ELR (cell line): Measurements from ENCODE around the gene RARRES1.

Experiments
- DNase-seq: peaks from one replicate; pipeline ENCODE4 v3.0.0-alpha.2; 2015; ENCODE audit warnings: low read depth

RARRES1 gene

DNA sequence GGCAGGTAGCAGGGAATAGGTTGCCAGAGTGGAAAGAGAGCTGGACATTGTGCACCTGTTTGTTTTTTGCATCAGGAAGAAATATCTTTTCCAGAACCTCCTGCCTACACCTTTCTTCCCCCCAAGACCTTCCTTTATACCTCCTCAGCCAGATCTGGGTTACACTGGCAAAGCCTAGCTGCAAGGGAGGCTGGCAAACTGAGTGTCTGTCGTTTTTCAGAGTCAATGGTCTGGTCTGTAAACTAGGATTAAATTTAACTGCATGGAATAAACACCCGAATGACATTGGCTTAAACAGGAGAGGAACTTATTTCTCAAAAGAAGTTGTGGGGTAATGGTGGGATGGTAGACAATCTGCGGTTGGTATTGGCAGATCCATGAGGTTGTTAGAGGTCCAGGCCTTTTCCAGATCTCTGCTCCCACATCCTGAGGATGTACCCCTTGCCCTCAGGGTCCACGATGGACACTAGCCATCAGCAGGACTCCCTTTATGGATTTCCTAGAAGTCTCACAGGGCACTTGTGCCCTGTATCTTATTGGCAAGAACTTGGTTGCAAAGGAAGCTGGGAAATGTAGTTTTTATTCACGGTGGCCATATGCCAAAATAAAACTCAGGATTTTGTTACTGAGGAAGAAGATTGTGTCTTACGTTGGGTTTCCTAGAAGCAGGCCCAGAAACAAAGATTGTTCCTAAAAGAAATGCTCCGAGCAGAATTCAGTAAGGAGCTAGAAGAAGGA, 3.2 kb upstream of the RARRES1 start:
- no peak for DNase-seq

DNA sequence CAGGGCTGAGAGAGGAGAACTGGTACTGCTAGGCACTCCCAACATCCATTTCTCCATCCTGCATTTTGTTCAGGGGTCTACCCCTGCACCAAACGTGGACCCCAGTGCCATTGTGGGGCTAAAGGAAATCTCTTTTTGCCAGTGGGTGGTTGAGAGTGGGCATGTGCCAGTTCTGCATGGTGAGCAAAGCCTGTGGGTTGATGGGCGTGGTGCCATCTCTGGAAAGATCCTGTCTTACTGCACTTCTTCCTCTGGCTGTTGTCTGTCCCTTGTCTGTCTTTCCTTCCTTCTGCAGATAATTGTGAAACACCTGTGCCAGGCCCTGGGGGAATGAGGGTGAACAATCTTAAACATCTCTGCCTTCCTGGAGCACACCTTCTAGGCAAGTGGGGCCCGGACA, 1.4 kb upstream of the RARRES1 start:
- DNase-seq: no peak

DNA sequence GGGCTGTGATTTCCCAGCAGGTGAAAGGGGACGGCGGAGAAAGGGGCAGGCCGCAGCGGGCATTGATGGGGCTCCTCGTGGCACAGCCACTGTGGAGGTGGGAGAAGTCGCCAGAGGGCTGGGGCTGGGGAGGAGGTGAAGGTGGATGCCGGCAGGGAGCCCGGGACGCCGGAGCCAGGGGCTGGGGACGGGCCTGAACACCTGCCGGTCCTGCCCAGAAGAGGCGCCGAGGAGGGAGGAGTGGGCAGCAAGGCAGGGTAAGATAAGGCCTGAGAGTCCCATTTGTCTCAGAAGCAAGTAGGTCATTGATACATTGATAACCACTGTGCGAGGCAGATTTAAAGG, 571 bp upstream of the RARRES1 start:
- no peak for DNase-seq

DNA sequence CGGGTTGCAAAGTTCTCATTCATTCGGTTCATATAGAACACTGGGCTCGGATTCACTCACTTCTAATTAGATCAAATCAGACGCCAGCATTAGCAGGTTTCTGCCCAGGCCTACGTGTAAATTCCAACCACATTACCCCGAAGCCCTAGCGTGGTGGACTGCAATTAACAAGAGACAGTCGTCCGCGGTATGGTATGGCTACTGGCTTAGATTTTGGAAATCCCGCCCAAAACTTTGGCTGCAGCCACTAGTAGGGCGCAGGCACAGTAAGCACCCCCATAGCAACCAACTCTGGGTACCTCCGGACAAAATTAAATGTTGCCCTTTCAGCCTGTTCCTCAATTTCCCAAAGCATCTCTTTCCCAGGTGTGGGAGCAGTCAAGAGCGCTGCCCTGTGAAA, 771 bp downstream of the RARRES1 start:
- no peak for DNase-seq

DNA sequence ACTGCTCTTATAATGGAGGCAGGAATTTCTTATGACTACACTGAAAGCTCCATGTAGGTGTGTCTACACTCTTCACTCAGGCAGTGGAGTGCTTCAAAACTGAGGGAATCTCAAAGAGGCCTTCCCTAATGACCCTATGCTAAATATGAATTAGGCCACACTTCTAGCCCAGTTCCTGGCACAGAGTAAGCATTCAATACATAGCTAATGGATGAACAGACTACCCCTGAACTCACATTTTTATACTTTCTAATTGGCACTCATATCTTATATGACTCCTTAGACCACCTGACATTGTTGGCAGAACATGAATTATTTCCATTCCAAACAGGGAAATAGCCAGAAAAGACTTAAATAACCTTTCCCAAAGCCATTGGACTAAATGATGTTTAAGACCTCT, 3.4 kb downstream of the RARRES1 start:
- DNase-seq: no peak

DNA sequence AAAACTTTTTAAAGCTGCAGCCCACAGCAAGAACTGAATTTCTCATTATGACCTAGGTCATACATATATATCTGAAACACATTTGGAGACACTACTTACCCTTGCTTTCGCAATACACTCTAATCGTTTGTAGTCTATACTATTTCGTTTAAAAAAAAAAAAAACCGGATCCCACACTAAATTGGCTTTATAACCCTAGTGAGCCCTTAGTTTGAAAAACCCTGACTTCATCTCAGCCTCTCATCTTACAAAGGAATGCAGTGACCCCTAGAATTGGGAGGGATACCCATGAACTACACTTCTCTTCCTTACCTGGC, 4.2 kb downstream of the RARRES1 start:
- no peak for DNase-seq

DNA sequence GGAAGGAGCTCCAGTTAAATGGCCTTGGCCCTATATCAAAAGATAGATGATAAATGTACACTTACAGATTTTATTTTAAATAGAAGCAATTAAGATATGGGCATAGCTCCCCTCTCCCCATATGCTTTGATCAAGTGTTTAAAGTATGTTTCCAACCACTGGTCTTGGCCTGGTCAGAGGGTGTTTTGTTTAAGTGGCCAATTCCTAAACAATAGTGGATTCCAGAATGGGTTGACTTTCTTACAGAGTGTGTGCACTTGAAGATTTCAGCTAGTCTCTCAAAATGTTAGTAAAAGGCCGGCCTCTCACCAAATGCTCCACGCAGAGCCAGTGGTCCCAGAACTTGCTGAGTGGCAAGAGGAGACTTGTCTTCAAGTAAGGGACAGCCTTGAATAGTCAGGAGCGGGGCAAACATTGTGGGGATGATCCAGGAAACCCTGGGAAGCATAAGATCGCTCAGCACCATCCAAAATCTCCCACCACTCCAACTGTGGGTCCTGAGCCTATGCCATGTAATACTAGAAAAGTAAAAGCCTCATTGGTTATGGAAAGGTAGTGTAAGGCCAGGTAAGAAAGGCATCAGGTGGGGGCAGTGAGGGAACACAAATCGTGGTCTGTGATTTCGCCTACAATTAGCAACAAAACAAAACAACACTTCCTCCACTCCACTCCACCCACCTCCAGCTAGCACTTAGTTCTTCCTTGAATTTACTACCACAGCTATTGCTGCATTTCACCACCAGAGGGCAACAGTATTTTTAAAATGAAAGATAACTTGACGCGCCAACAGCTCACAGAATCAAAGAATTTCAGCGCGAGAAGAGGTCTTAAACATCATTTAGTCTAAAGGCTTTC, 4.8 kb downstream of the RARRES1 start:
- peak; percentile 85 for DNase-seq

DNA sequence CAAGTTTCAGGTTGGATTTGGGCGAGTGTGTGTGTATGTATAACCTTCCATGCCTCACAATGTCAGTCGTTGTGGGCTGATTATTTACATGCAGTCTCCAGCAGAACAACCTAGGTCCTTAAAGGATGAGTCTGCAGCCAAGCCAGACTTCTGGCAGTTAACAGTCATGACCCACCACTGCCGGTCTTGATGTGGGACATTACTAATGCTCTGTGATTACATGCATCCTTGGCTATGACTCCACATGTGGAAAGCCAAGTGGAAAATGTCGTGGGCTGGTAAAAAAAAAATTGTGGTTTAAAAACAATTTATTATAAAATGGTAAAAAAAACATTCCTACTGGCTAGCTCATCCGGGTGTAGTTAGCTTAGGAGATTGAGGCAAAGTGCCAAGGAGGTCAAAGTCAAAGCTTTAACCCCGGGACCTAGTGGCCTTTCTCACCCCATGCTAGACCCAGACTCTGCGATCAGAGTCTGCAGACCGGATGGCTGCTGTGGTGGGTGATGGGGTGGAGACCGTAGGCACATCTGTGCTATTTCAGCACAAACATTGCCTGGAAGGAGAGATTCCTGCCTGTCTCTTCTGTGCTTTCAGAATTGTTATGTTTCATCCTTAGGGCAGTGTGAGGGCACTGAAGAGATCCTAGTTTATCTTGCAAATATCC, 6.8 kb downstream of the RARRES1 start:
- peak; percentile 97 for DNase-seq

DNA sequence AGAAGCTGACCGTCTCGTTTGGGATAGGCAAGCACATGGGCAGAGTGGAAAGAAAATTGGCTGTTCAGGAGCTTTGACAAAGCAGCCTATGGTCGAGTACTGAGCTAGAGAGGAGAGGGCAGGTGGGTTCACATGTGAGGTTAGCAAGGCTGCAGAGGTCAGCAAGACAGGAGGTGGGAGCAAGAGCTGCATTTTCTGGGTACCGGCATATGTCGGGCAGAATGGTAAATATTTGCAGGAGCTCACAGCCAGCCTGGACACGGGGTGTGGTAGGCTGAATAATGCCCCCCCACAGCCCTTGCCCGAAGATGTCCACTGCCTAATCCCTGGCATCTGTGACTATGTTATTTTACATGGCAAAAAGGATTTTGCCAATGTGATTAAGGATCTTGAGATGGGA, 8.3 kb downstream of the RARRES1 start:
- DNase-seq: no peak

DNA sequence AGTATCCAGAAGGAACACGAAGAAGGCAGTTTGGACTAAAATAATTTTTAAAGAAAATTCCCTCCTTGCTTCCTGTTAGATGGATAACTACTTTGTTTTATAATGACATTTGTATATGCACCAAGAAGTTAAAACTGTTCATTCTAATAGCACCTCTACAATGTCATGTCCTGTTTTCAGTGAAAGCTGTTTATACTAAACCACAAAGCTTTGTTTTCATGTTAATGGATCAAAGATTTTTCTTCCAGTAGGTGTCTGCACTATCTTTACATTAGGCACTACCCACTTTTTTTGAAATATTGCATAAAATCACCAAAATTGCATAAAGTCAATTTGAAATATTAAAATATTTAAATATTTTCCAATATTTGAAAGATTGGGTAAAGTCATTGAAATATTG, 10.1 kb downstream of the RARRES1 start:
- DNase-seq: no peak

DNA sequence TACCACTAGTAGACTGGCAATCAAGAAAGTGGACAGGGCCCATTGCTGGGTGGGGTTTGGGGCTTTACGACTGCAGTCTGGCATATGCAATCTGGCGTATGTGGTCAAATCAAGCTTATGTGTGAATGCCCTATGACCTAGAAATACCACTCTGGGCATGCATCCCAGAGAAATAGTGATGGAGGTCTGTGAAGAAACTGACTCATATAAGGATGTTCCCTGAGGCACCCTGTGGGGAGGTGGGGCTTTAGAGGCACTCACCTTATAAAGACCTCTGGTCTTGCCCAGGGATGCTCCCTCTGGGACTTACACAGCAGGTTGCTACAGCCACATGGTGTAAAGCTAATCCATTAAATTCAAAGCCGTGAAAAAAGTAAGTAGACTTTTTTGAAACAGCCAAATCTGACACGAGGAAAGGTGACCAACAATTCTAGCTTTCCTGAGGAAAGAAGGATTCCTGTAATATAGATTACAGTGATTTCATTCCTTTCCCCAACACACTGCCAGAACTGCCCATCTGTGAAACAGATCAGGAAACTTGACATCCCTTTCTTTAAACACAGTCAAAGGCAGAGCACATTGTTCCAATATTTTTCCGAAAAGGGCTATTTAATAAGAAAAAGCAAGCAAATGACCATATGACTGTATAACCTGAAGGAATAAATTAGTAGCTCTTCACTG, 13.6 kb downstream of the RARRES1 start:
- peak; percentile 95 for DNase-seq

DNA sequence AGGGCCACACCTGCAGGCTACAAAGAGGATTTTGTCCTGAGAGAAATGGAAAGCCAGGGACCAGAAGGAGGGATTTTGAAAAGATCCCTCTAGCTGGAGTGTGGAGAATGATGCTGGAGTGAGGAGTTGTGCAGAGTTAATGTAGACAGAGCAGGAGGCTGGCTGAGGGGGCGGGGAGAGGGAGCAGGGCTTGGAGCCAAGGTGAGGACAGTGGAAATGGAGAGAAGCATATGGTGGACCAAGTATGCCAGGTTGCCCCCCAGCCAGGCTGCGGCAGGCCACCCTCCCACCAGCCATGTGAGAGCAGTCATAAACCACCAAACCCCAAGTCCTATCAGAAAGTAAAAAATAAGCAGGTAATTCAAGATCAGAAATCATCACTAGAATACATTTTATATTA, 14.7 kb downstream of the RARRES1 start:
- DNase-seq: no peak

DNA sequence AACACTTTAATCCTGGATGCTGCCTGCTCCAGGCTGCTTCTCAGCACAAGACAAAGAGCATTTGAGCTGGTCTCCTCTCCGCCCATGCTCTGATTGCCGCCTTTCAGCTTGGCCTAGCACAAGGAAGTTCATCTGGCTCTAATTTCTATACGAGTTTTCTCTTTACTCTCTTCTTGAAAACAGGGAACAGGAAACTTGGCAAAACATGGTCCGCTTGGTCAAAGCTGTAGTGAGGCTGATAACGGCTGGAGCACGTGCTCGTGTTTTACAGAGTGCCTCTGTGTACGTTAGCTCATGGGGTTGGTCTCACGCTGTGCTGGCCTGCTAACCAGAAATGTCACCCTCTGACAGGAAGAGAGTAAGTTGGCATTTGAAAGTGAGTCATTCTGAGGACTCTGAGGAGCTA, 19.2 kb downstream of the RARRES1 start:
- DNase-seq: peak; percentile 57

DNA sequence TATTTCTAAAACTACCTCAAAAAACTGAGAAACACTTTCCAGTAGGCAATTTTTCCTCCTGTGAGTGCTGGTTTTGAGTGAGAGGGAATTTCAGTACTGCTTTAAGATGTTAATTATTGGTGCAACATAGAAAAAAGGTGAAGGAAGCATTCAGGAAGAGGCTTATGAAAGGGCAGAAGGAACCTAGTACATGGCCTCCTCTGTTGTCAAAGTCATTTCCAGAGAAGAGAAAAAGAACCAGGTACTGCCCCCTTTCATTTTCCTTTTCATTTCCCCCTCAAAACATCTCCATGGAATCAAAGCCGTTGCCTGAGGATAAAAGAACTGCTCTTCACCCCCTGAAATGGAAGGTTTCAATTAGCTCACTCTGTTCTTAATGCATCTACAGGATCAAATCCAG, 19.8 kb downstream of the RARRES1 start:
- no peak for DNase-seq

DNA sequence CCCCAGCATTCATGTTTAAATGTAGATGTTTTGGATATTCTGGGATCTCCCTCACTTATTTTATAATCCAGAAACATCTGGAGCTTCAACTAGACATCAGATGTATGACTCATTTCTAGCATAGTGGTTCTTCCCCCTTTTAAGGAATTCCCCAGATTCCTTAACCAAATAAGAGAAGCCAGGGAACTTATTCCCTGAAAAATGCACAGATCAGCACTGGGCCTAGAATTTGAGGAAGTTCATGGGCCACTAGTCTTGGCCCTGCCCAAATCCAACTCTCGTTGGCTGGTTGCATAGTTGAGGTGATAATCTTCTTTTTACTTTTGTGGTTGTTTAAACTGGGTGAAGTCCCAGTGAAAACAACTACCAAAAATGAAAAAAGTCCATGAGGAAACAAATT, 20.4 kb downstream of the RARRES1 start:
- DNase-seq: peak; percentile 87

DNA sequence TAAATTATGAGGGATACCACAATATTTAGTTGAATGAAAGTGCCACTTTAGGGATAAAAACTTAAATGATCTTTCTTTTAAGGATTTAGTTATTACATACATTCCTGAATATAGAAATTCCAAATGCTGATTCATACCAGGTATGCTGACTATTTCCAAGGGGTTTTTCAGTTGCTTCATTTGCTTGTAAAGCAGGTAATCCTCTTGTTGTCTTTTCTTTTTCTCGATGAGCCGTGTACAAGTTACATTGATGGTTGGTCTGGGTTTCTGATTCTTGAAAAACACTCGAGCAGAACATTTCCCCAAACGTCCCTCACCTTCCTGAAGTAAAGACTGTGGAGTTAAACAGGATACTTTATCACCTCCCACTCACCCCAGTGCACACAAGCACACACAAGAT, 21.7 kb downstream of the RARRES1 start:
- no peak for DNase-seq

DNA sequence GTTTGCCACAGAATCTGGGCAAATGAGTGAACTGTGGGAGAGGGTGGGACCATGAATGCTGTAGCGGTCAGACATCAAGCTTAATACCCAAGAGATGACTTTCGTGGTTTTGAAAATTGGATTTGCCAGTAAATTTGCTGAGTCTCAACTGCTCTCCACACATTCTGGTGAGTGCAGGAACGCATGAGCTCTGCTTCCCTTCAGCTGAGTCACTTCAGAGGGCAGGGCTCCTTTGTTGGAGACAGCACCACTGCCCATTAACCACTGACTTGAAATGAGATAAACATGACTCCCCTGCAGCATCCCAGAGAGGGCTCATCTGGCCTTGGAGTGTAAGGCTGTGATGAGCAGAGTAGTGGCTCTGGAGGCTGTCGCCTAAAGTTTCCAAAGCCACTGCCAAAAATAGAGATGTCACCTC, 22.6 kb downstream of the RARRES1 start:
- DNase-seq: peak; percentile 98

DNA sequence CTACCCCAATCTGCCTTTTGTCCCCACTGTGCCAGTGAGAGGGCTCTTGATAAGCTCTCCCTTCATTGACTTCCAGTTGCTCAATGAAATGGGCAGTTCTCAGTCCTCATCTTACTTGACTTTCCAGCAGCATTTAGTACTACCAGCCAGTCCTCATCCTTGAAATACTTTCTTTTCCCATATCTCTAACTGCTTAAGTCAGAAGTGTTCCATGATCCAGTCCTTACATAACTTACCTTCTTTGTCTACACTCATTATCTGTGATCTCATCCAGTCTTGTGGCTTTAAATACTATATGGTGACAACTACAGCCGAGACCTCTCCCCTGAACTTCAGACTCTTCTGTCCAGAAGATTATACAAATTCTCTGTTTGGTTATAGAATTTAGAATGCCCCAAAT, 28.7 kb downstream of the RARRES1 start:
- DNase-seq: no peak

DNA sequence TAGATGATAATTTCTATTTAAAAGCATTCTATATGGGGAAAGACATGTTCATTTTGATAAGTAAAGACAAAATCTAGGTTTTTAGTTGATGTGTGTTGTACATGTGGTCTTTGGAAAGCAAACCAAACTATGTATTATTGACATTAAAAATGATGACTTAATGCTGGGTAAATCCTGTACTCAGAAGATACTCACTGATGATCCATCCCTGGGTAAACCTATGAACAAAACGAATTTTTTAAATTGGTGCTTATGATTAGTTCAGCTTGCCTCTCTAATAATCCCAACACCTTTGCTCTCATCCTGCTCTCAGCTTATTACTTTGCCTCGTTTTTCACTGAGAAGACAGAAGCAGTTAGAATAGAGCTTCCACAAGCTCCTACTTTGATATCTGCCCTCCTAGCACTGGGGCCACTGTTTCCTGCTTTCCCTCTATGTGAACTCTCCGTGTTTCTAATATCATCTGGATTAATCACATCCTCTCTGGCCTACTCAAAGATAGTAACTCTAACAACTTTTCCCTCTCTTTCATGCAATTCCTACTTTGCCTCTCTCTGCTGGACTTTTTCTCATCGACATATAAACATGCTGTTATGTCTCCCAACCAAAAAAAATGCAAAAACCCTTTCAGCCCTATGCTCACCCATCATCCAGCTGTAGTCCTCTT, 29.3 kb downstream of the RARRES1 start:
- DNase-seq: peak; percentile 91

DNA sequence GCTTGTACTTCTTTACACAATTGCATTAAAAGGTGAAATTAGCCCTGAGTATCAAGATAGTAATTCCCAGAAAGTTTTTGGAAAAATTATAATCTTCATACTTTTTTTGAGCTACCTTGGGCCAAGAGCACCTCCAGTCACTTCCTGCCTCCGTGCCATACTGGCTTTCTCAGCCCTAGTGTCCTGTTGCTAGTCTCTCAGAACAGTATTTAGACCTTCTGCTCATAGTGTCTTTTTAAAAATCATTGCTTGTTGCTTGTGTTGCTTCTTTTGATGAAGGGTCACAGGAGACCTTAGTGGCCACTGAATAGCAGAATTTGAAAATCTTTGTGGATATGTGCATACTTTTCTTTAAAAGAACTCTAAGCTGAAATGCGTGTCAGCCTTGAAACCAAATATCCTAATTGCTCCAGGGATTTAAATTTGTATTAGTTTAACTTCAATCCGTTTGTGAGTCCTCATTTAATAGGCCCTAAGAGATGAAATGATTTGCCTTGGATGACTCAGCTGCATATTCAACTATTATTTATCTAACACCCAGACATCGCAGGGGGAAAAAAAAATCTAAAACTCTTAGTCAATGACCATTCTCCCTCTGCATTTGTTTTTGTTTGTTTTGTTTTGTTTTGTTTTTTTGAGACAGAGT, 30.7 kb downstream of the RARRES1 start:
- DNase-seq: peak; percentile 73

DNA sequence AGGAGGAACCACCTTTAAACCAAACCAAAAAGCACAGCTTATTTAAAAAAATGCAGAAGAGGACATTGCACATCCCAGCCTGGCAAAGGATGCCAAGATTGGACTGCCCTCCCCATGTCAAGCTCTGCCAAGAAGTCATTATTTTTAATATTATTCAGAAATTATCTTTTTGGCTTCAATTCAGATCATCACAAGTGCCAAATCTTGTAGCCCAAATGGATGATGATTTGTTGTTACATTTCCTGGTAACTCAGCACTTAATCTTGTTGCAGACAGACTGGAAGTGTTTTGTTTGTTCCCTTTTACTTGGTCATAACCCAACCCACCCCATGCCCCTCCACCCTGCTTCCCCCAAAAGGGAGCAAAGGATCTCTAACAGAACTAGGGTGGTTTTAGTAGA, 31.7 kb downstream of the RARRES1 start:
- no peak for DNase-seq

DNA sequence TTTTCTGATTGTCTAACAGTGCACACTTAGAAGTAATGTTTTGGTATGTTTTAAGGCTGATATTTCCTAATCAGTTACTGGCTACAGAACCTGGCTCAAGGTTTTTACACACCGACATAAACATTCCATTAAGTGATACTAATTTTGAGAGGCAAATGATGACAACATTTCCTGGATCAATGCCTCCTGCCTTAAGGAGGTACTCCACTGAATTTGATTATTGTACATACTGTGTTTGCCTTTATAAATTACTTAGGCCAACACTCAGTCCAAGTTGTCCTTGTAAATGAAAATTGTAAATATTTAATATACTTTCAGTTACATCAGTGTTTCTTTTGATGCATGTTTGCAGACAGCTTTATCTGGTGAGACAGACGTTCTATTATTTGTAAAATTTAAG, 35.6 kb downstream of the RARRES1 start:
- peak; percentile 49 for DNase-seq
